KBM-7 (cell line): Measurements from ENCODE around the gene TMEM129.

Experiments used
- DNase-seq: peaks from one replicate; pipeline ENCODE4 v3.0.0-alpha.2; 2015
- in situ Hi-C: fragments of 300-500 bp; cut with MboI; formaldehyde crosslinking; loops from 2 replicates; pipeline ENCODE4 v1.14.3; 2020; ENCODE audit warnings: low sequenced_read_pairs, low pct_unique_long_range_greater_than_20kb, mixed read lengths

The TMEM129 gene

GRCh38 chr4:1759170-1759817 lies 38.2 kb upstream of the TMEM129 start:
- in situ Hi-C loops = no loop called here
- DNase-seq = no peak

GRCh38 chr4:1758306-1759121 lies 37.4 kb upstream of the TMEM129 start:
- no peak for DNase-seq

GRCh38 chr4:1757836-1758235 lies 36.7 kb upstream of the TMEM129 start:
- in situ Hi-C loops = no loop called here
- DNase-seq = no peak

More at GRCh38 chr4:1758306-1759121, 37.4 kb upstream of the TMEM129 start:
- in situ Hi-C loops = no loop called here

- in situ Hi-C loops = no loop called here
- no peak for DNase-seq
Observed at GRCh38 chr4:1756893-1757779, 36.0 kb upstream of the TMEM129 start.

GRCh38 chr4:1756079-1756478 lies 35.0 kb upstream of the TMEM129 start:
- DNase-seq = no peak
- in situ Hi-C loops = no loop called here

- no peak for DNase-seq
- in situ Hi-C loops = no loop called here
Observed at GRCh38 chr4:1755297-1755696, 34.2 kb upstream of the TMEM129 start.

GRCh38 chr4:1754336-1754735 lies 33.2 kb upstream of the TMEM129 start:
- in situ Hi-C loops = no loop called here
- no peak for DNase-seq

GRCh38 chr4:1753697-1754311 lies 32.7 kb upstream of the TMEM129 start:
- in situ Hi-C loops = no loop called here
- DNase-seq = no peak

- DNase-seq = no peak
- in situ Hi-C loops = no loop called here
Observed at GRCh38 chr4:1753294-1753696, 32.2 kb upstream of the TMEM129 start.

GRCh38 chr4:1752284-1753041 lies 31.3 kb upstream of the TMEM129 start:
- DNase-seq = no peak
- in situ Hi-C loops = no loop called here

GRCh38 chr4:1751919-1752283 lies 30.8 kb upstream of the TMEM129 start:
- no peak for DNase-seq
- in situ Hi-C loops = no loop called here

GRCh38 chr4:1751155-1751918 lies 30.2 kb upstream of the TMEM129 start:
- no peak for DNase-seq
- in situ Hi-C loops = no loop called here

- in situ Hi-C loops = no loop called here
Observed at GRCh38 chr4:1750381-1751154, 29.4 kb upstream of the TMEM129 start.

GRCh38 chr4:1749826-1750225 lies 28.7 kb upstream of the TMEM129 start:
- in situ Hi-C loops = loop anchor here (10.0 kb wide), 1 partner anchor 65 kb away; no protein-coding TSS in a partner anchor
- DNase-seq = no peak

More at GRCh38 chr4:1750381-1751154, 29.4 kb upstream of the TMEM129 start:
- no peak for DNase-seq

GRCh38 chr4:1749370-1749769 lies 28.2 kb upstream of the TMEM129 start:
- no peak for DNase-seq
- in situ Hi-C loops = loop anchor here (10.0 kb wide), 1 partner anchor 65 kb away; no protein-coding TSS in a partner anchor

GRCh38 chr4:1748465-1748995 lies 27.4 kb upstream of the TMEM129 start:
- DNase-seq = peak; percentile 85
- in situ Hi-C loops = loop anchor here (10.0 kb wide), 1 partner anchor 66 kb away; no protein-coding TSS in a partner anchor

GRCh38 chr4:1747603-1747967 lies 26.5 kb upstream of the TMEM129 start:
- DNase-seq = no peak
- in situ Hi-C loops = loop anchor here (10.0 kb wide), 1 partner anchor 67 kb away; no protein-coding TSS in a partner anchor
